ENCODE measurements around the gene LIMD2.

LIMD2 gene

DNA sequence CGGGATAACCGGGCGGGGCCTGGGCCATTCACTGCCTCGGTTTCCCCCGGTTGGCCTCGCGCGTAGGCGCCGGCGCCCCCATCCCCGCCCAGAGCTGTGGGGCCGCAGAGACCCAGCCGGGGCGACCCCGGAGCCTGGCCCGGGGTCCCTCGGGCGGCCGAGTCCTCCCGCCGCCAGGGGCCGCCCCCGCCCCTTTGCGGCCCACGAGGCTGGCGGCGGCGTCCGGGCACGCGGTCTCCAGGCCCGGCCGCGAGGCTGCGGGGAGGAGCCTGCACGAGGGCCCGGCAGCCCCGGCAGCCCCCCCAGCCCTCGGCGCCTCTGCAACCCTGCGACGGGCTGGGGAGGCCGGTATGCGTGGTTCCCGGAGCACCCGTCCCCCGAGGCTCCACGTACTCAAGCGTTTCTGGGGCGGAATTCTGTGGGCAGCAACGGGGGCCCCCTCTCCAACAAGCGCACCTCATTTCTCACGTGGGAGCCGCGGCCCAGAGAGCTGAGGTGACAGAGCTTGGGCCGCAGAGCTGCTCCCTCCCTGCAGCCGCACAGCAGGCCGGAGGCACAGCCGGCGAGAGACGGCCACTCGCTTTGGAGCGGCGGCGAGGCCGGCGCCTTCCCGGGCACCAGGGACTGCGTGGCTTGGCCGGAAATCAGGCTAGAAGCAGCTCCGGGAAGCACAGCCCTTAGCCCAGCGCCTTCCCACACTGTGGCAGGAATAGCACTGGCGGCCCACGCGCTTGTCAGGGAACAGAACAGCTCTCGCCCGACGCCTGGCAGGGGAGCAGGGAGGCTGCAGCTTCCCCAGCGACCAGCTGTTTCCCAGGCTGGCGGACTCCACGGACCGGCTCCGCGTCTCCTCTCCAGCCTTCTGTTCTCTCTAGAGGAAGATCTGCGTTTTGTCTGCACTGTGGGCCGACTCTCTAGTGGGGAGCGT lies 867 bp upstream of the LIMD2 start:
- Histone ChIP-seq H3K4me3 (ENCODE audit: low read depth, low read length) (peak overlapping the region; percentile 48), H3K9me3 (ENCODE audit: severe bottlenecking) (no peaks in the 10 kb centered on the region), H3K27me3 (ENCODE audit: insufficient read depth, low read depth, severe bottlenecking) (no peaks in the 10 kb centered on the region), H3K36me3 (peaks cover 37% of the 10 kb centered on the region), H3K27ac (peak overlapping the region; percentile 82)
- TF ChIP-seq, protein P1, sequence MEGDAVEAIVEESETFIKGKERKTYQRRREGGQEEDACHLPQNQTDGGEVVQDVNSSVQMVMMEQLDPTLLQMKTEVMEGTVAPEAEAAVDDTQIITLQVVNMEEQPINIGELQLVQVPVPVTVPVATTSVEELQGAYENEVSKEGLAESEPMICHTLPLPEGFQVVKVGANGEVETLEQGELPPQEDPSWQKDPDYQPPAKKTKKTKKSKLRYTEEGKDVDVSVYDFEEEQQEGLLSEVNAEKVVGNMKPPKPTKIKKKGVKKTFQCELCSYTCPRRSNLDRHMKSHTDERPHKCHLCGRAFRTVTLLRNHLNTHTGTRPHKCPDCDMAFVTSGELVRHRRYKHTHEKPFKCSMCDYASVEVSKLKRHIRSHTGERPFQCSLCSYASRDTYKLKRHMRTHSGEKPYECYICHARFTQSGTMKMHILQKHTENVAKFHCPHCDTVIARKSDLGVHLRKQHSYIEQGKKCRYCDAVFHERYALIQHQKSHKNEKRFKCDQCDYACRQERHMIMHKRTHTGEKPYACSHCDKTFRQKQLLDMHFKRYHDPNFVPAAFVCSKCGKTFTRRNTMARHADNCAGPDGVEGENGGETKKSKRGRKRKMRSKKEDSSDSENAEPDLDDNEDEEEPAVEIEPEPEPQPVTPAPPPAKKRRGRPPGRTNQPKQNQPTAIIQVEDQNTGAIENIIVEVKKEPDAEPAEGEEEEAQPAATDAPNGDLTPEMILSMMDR (IDR thresholded peaks at IDR 0.05; ENCODE audit: low read depth, low read length): no peak
- no peak for DNase-seq

GRCh38 chr17:63698886-63699637 lies 863 bp downstream of the LIMD2 start:
- Histone ChIP-seq H3K27ac (peak overlapping the region; percentile 82), H3K4me3 (ENCODE audit: low read depth, low read length) (peak overlapping the region; percentile 55), H3K27me3 (ENCODE audit: insufficient read depth, low read depth, severe bottlenecking) (no peaks in the 10 kb centered on the region), H3K9me3 (ENCODE audit: severe bottlenecking) (no peaks in the 10 kb centered on the region), H3K36me3 (peaks cover 46% of the 10 kb centered on the region)
- TF ChIP-seq, protein P1 (IDR thresholded peaks at IDR 0.05; ENCODE audit: low read depth, low read length): no peak
- no peak for DNase-seq

- no peaks in the 10 kb centered on the region for H3K27me3 ChIP-seq (ENCODE audit: insufficient read depth, low read depth, severe bottlenecking)
- peak overlapping the region; percentile 55; the same call in 1 of the 2 replicates for H3K4me3 ChIP-seq (ENCODE audit: low read depth, low read length)
- TF ChIP-seq, protein P1 (IDR thresholded peaks at IDR 0.05; ENCODE audit: low read depth, low read length): no peak
- H3K9me3 ChIP-seq (ENCODE audit: severe bottlenecking): no peaks in the 10 kb centered on the region
- H3K27ac ChIP-seq: no peak overlapping the region
- DNase-seq: no peak
- H3K36me3 ChIP-seq: peaks cover 46% of the 10 kb centered on the region
These were observed 1.5 kb downstream of the LIMD2 start for GRCh38 chr17:63698381-63698885.

- DNase-seq: peak; percentile 79
- peaks cover 43% of the 10 kb centered on the region for H3K36me3 ChIP-seq
- no peaks in the 10 kb centered on the region for H3K9me3 ChIP-seq (ENCODE audit: severe bottlenecking)
- no peak overlapping the region; the same call in 1 of the 2 replicates for H3K27ac ChIP-seq
- no peaks in the 10 kb centered on the region for H3K27me3 ChIP-seq (ENCODE audit: insufficient read depth, low read depth, severe bottlenecking)
- TF ChIP-seq, protein P1 (IDR thresholded peaks at IDR 0.05; ENCODE audit: low read depth, low read length): peak; percentile 81
- no peak overlapping the region for H3K4me3 ChIP-seq (ENCODE audit: low read depth, low read length)
These were observed 2.3 kb downstream of the LIMD2 start for GRCh38 chr17:63697341-63698286.

DNA sequence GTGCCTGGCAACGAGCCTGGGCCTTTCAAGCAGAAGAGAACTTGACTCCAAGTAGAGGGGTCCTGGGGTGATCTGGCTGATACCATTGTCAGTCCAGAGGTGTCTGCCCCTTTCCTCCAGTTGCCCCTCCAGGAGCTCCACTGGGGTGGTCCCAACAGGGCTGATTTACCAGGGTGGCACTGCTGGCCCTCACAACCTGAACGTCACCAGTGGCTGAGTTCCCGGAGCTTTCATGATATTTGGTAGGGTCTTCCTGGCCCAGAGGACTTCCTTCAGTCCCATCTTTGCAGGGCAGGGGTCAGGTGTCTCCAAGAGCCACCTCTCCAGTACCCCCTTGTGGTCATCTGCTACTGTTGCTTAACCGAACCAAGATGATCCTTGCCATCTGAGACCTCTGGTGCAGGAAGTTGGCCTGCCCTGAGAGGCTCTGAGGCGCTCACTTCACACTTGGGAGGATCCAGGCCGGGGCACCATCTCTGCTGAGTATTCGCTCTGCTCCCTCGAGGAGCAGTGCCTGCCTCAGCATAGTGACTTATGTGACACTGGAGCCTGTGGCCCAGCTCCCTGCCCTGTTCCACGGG lies 3.5 kb downstream of the LIMD2 start:
- no peak overlapping the region for H3K4me3 ChIP-seq (ENCODE audit: low read depth, low read length)
- DNase-seq: peak; percentile 79
- TF ChIP-seq, protein P1 (IDR thresholded peaks at IDR 0.05; ENCODE audit: low read depth, low read length): peak; percentile 89
- H3K36me3 ChIP-seq: peaks cover 46% of the 10 kb centered on the region
- H3K27me3 ChIP-seq (ENCODE audit: insufficient read depth, low read depth, severe bottlenecking): no peaks in the 10 kb centered on the region
- no peaks in the 10 kb centered on the region for H3K9me3 ChIP-seq (ENCODE audit: severe bottlenecking)
- H3K27ac ChIP-seq: peak overlapping the region; percentile 11; the same call in 1 of the 2 replicates

Data from WERI-Rb-1 (cell line).